NCI-H128 (cell line): ENCODE results near the gene GBP7.
"Not testable (repeated sequence)": the region's sequence is repeated elsewhere in the genome, so short reads cannot be mapped to it uniquely, and the experiment has no call there.

Source experiments
- DNase-seq: peaks from one replicate; lab custom pipeline; 2025; ENCODE audit not compliant: unreplicated experiment; lab: John Stamatoyannopoulos, UW

Gene GBP7, protein sequence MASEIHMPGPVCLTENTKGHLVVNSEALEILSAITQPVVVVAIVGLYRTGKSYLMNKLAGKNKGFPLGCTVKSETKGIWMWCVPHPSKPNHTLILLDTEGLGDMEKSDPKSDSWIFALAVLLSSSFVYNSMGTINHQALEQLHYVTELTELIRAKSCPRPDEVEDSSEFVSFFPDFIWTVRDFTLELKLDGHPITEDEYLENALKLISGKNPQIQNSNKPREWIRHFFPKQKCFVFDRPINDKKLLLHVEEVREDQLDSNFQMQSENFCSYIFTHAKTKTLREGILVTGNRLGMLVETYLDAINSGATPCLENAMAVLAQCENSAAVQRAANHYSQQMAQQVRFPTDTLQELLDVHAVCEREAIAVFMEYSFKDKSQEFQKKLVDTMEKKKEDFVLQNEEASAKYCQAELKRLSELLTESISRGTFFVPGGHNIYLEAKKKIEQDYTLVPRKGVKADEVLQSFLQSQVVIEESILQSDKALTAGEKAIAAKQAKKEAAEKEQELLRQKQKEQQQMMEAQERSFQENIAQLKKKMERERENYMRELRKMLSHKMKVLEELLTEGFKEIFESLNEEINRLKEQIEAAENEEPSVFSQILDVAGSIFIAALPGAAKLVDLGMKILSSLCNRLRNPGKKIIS

DNA sequence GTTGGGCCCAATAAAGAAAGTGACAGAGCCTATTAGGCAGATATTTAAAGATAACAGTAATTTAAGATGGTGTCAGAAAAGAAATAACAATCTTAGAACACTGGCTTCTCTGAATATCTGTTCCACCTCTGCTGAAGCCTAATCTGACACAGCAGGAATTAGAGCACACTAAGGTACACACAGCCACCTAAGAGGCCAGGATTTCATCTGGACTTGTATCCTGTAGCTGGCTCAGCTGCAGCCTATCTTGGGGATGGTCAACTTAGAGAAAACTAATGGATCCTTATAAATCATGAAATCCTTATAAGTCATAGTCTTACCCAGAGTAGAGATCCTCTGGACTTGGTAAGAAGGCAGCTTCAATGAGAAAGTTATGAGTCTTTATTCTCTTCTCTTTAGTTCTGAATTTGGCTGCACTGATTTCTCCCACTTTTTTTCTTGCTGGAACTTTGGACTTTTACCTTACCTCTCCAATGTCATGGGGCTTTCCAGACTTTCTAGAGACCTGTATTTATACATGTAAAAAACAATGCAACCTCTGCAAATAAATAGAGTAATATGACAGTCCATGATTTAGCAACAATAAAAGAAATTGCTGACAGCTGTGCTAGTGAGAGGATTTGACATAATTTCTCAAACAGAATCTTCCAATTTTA is at the start of gene GBP7:
GBP7 (minus strand) TSS at position 403 of the 656 bp plus-strand sequence. CDS start 4,068 bp downstream, outside the sequence.
- no peak for DNase-seq

DNA sequence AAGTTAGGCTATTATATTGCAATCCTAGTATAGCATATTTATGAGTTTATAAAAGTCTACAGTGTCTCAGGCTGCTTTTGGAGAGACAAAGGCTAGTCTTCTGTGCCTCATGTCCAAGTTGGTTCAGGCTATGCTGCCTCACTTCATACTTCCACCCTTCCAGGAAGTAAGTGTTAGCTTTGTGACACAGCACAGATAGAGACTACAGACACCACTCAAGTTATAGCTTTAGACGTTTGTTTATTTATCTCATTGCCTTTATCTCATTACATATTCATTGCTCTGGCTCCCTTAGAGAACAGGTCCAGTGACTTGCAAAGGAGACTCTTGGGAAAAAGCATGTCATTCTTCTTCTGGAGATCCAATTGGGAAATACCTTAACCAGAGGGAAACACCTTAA is 45.5 kb upstream of the GBP7 start:
- no peak for DNase-seq

DNA sequence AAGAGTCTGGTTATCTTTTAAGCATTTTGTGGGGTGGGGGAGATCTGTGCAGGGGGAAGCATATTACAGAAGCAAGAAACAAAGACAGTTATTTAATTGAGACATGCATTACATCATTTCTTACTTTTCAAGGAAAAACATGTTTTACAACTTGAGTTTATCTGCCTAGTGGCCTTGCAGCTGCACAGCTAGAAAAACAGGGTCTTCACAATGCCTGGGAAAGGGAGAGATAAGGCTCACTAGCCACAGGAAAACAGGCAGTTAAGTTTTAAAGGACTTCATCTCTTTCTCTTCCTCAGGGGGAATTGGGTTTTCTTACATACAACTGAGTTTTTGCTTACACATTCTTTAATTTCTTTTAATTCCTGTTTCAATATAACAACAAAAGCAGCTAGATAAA is 44.0 kb upstream of the GBP7 start:
- DNase-seq = not testable (repeated sequence)

DNA sequence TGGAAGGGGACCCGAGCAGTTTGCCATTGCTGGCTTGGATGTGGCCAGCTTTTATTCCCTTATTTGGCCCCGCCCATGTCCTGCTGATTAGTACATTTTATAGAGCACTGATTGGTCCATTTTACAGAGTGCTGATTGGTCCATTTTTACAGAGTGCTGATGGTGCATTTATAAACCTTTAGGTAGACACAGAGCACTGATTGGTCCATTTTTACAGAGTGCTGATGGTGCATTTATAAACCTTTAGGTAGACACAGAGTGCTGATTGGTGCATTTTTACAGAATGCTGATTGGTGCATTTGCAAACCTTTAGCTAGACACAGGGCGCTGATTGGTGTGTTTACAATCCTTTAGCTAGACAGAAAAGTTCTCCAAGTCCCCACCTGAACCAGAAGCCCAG is 43.1 kb upstream of the GBP7 start:
- DNase-seq = not testable (repeated sequence)

DNA sequence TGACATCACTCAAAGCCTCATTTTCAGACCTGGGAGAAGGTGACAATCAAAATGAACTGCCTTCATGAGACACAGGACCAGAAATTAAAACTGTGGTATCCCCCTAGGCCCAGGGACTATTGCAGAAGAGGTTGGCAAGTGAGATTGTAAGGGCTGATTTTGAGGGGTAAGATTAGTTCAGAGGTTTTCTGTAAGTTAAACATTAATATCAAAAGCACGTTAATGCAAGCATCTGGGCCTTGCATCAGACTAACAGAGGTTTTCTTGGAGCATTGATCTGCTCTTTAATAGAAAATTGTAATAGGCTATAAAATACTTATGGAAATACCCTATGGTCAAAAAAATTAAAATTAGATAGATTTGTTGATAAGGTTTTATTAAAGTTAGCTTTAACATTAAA is 37.5 kb upstream of the GBP7 start:
- DNase-seq = no peak

DNA sequence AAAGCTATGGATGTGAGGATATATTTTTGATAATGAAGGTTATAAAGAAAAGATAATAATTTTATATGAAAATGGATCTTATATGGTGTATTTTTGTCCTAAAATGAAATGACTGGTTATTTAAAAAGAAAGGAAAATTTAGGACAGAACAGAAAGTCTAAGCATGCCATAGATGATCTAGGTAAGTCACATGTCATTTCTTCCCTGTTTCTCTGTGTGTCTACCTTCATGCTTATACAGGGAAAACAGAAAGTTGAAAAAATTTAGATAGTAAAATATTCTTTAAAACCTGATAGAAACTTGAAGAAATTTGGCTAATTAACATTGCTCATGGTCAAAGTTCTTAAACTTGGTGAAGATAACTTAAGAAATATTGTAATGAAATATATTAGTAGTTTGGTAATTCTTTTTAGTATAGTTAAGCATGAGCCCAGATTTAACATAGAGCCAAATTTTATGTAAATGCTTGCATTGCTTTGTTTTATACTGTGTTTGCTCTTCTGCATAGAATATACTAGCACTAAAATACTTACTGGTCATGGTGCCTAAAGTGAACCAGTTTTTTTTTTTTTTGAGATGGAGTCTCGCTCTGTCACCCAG is 35.3 kb upstream of the GBP7 start:
- DNase-seq = no peak

DNA sequence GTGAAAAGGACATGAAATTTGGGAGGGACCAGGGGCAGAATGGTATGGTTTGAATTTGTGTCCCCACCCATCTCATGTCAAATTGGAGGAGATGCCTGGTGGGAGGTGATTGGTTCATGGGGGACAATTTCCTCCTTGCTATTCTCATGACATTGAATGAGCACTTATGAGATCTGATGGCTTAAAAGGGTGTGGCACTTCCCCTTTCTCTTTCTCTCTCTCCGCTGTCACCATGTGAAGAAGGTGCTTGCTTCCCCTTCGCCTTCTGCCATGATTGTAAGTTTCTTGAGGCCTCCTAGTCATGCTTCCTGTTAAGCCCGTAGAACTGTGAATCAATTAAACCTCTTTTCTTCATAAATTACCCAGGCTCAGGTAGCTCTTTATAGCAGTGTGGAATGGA is 30.6 kb upstream of the GBP7 start:
- no peak for DNase-seq

DNA sequence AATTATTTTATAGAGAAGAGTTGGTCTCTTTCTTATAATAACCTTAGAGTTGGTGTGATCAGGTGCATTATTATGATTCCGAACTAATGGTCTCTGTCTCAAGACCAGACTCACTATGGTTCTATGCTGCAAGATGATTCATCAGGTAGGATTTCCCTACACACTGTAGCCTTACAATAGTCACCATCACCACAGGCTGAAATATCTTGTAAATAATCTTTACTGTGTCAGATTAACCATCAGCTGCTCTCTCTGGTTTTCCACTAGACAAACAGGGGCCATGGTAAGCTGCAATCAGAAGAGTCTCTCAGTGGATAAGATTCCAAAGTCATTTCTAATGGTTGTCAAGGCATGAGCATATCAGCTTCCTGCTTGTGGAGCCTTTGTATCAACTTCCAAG is 27.4 kb upstream of the GBP7 start:
- DNase-seq = no peak

DNA sequence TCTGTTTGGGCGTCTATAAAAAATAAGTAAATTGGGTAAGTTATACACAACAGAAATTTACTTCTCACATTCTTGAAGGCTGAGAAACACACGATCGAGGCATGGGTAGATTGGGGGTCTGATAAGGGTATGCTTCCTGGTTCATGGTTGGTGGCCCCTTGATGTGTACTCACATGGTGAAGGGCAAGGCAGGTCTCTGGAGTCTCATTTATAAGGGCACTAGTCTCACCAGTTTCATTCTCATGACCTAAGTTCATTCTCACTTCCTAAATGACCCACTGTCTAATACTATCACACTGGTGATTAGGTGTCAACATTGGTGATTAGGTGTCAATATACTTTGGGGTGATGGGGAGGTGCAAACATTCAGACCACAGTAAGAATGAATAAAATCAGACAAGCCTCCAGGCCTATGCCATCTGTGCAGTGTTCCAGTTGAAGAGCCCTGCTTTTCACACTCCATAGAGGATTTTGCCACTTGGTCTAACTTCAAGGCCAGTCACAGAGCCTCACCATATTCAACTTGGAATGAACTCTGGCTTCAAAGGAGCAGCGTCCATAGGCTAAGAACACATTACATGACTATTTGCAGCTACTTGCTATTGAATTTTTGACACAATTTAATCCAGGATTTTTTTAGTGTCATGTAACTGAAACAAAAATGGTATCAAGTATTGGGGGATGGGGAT is 25.4 kb upstream of the GBP7 start:
- DNase-seq = no peak

DNA sequence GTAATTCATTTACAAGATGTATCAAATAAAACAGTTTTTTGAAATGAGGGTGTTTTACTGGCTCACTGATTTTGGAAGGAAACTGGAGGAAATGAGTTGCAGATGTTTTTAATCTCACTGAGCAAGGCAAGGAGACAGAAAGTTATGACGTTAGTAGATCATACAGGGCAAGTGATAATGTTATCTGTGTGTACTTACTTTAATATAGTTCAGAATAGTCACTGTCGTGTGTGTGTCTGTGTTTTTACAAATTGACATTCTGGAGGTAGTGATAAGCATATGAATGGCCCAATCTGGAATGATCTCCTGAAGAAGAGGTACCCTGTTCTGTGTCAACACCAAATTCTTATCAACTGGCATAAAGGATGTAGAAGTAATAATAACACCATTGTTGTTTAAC is 24.9 kb upstream of the GBP7 start:
- DNase-seq = no peak

DNA sequence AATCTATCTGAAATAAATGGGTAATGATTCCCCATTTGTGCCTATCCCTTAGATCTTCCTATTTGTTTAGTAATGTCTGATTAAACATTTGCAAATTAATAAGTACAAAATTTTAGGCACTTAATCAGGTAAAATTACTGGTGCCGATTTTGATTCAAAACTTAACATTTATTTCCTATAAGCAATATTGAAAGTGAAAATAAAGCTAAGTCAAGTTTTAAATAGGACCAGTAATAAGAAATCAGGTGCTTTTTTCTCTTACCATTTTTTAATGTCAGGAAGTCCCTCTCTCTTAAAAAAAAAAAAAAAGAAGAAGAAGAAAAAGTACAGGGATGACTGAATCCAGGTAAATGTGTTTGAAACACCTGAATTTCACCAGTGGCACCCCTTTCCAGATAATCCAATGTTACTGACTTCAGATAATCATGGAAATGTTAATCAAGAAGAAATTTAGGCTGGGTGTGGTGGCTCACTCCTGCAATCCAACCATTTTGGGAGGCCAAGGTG is 23.8 kb upstream of the GBP7 start:
- no peak for DNase-seq

DNA sequence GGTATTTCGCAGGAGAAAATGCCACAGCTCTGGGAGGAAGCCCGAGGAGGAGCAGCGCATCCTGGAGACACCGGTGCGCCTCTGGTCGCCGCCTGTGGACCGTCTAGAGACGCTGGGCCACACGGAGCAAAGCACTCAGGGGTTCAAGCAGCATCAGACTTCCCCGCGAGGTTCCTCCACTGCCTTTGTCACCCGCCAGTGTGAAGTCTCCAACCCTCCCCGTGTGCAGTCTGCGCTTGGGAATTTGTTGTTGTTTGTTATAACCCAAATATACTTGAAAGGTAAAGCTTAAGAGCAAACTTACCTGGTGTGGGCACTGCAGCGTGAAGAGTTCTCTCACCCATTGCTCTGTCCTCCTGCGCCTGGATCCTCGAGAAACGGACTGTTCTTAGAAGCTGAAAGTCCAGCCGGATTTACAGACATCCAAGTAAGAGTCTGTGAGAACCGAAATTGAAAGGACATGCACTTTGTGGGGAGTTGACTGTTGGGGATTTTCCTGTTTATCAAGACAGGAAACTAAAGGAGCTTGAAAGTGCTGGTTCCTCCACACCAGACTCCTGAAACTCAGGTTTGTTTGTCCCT is 22.8 kb upstream of the GBP7 start, which contains the start of gene GBP4:
GBP4 (minus strand) TSS at position 452 of the 582 bp plus-strand sequence; CDS start at position 344, 108 bp downstream.
- DNase-seq = no peak

DNA sequence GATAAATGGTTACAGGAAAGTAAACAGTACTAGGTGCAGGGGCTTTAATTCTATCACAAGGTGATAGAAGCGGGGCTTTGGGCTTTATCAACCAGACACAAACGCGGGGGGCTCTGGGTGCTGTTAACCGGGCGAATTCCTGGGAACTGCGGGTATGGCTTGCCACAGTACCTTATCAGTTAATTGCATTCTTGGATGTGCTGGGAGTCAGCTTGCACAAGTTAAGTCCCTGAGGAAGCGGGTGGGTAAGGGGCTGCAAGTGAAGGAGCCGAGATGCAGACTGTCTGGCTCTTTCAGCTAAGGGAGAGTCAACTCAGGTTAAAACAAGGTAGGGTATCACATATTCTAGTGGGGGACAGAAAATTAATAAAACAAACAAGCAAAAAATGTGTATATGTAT is 22.3 kb upstream of the GBP7 start:
- DNase-seq = no peak

DNA sequence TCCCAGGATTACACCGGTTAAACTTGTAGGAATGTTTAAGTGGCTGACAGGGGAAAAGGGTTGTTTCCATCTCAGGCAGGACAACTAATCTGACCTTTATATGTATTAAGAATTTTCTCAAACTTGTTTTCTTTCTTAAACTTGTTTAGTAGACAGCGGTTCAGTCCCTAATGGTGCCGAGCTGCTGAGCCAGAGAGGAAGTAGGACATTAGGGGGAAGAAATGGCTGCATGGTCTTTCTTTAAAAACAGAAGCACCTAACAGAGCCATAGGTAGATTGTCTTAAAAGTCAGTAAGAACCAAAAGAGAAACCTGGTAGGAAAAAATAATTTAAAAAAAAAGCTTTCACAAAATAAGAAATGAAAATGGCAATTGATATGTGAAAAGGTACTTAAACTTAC is 19.7 kb upstream of the GBP7 start:
- no peak for DNase-seq

DNA sequence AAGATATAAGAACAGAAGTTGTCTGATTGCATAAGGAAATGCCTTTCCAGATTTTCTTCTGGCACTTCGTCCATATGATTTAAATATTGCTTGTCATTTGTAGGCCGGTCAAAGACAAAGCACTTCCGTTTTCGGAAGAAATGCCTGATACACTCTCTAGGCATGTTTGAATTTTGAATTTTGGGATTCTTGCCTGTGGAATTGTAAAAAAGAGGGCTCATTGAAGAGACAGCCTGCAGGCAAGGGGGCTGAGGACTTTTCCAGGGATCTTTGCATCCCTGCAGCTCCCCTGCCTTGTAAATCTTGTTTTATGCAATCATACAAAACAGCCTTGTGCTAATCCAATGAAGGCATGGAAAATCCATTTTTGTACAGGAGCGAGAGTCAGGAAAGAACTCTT is 15.5 kb upstream of the GBP7 start:
- no peak for DNase-seq

DNA sequence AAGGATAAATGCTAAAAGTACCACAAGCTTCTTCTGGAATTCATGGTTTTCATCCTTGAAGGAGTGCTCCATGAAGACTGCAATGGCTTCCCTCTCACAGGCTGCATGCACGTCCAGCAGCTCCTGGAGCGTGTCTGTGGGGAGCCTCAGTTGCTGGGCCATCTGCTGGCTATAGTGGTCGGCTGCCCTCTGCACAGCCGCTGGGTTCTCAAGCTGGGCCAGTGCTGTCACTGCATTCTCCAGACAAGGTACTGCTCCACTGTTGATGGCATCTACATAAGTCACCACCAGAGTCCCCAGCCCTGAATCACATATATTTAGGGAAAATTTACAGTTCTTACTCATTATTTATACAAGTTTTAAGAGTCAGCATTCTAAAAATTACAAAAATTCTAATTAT is 14.2 kb upstream of the GBP7 start:
- no peak for DNase-seq

DNA sequence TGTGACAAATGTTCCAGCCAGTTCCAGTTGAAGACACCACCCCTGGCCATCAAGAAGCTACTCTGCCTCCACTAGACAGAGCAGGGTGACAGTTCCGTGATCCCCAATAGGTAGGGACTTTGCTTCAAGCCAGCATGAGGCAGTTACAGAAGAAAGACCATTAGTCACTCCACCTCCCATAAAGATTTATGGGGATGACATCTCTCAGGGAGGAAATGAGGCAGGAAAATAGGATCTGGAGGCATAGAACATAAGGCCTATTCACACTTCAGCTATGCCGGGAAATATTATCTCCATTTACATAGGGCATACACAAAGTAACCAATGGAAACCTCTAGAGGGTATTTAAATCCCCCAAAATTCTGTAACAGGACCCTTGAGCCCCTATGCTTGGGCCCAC is 3.5 kb upstream of the GBP7 start:
- DNase-seq = no peak

DNA sequence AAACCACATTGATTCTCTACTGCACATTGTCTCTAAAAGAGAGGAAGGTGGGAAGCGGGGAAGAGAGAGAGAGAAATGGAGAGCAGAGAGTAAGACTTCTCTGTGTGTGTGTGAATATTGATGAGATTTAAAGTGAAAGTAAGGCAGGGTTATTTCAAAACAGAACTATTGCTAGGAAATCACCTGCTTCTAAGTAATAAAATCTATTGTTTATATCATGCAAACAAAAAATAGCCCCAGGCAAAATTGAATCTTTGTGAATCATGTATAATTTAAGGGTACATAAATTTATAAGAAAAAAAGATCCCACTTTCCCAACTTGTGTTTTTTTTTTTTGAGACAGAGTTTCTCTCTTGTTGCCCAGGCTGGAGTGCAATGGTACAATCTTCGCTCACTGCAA is 1.2 kb upstream of the GBP7 start:
- DNase-seq = no peak

DNA sequence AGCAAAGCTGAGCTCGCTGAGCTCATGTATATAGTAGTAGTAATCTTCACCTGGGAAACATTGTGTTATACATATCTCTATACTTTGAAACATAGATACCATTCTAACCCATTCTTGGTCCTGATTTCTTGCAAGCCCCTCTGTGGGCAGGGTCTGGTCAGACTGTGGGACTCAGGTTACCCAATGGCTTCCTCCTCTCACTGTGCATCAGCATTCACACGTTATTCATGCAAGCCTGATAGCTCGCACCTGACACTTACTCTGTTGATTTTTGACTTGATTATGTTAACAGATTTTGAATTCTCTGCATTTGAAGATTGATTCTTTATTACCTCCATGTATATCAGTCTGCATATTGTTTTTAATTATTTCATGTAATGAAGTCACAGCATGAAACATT is 1.3 kb downstream of the GBP7 start:
- DNase-seq = no peak

DNA sequence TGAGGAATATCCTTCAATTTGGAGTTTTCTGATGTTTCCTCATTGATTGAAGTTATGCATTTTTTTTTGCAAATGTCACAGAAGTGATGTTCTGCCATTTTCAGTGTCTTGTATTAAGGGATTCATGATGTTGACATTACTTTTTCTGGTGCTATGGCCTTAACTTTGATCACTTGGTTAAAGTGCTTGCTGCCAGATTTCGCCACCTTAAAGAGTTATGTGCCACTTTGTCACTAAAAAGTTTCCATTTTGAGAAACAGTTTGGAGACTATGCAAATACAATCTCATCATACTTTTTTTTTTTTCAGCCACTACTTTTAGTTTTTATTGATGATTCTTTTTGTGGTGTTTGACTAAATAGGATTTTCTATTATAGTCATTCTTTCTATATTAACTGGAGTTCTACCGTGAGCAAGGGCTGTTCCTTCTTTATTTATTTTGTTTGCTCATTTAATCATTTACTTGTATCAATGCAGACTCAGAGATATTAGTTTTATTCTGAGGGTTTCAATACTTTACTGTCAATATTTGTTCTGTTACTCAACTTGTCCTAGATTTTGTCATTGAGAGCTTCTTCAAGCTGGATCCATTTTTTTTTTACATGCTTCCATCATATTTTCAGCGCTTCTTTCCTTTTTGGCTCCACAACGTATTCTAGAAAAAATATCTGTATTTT is 3.2 kb downstream of the GBP7 start:
- no peak for DNase-seq
